ENCODE measurements around the gene TRIM14. TPM values are rescaled to one million over a fixed set of nuclear protein-coding genes. Genes with fewer than 3 reads are reported as not detected.

Gene TRIM14
- total and polyA plus RNA-seq, 2 of the 13 experiments (the other 11 are each of a cell fraction or from before 2014, with no cell fraction given): 9.2 to 13.0 TPM

GRCh38 chr9:98118640-98119601 lies at the start of gene TRIM14 (continued):
- TF ChIP-seq ERF (CRISPR knock-in tag; IDR thresholded peaks at IDR 0.05): no peak; the same call in 1 of the 2 replicates
- TF ChIP-seq MBD4 (IDR thresholded peaks at IDR 0.05; ENCODE audit: borderline replicate concordance, low read length): no peak
- TF ChIP-seq ZNF10 (CRISPR knock-in tag; IDR thresholded peaks at IDR 0.05; ENCODE audit: borderline replicate concordance, low read depth): no peak
- no peak for TF ChIP-seq EED (CRISPR knock-in tag; IDR thresholded peaks at IDR 0.05)
- TF ChIP-seq, protein P1, sequence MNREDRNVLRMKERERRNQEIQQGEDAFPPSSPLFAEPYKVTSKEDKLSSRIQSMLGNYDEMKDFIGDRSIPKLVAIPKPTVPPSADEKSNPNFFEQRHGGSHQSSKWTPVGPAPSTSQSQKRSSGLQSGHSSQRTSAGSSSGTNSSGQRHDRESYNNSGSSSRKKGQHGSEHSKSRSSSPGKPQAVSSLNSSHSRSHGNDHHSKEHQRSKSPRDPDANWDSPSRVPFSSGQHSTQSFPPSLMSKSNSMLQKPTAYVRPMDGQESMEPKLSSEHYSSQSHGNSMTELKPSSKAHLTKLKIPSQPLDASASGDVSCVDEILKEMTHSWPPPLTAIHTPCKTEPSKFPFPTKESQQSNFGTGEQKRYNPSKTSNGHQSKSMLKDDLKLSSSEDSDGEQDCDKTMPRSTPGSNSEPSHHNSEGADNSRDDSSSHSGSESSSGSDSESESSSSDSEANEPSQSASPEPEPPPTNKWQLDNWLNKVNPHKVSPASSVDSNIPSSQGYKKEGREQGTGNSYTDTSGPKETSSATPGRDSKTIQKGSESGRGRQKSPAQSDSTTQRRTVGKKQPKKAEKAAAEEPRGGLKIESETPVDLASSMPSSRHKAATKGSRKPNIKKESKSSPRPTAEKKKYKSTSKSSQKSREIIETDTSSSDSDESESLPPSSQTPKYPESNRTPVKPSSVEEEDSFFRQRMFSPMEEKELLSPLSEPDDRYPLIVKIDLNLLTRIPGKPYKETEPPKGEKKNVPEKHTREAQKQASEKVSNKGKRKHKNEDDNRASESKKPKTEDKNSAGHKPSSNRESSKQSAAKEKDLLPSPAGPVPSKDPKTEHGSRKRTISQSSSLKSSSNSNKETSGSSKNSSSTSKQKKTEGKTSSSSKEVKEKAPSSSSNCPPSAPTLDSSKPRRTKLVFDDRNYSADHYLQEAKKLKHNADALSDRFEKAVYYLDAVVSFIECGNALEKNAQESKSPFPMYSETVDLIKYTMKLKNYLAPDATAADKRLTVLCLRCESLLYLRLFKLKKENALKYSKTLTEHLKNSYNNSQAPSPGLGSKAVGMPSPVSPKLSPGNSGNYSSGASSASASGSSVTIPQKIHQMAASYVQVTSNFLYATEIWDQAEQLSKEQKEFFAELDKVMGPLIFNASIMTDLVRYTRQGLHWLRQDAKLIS (CRISPR knock-in tag; IDR thresholded peaks at IDR 0.05): no peak
- no peak for TF ChIP-seq HOXA7 (CRISPR knock-in tag; IDR thresholded peaks at IDR 0.05)
- peak; percentile 36 for TF ChIP-seq ESRRA (CRISPR knock-in tag; IDR thresholded peaks at IDR 0.05; ENCODE audit: low read depth)
- no peak for TF ChIP-seq ZNF652 (CRISPR knock-in tag; IDR thresholded peaks at IDR 0.05; ENCODE audit: borderline replicate concordance, low read depth)
- peak; percentile 64; the same call in 1 of the 2 replicates for TF ChIP-seq ZNF335 (CRISPR knock-in tag; IDR thresholded peaks at IDR 0.05)
- 0 out of 2 replicates have a peak, but pooled peaks have one; percentile 69 for TF ChIP-seq ZNF44 (CRISPR knock-in tag; IDR thresholded peaks at IDR 0.05)
- no peak for TF ChIP-seq NFIB (CRISPR knock-in tag; IDR thresholded peaks at IDR 0.05; ENCODE audit: borderline replicate concordance)
- TF ChIP-seq HIVEP1 (CRISPR knock-in tag; IDR thresholded peaks at IDR 0.05): 0 out of 2 replicates have a peak, but pooled peaks have one; percentile 26
- TF ChIP-seq, protein P2, sequence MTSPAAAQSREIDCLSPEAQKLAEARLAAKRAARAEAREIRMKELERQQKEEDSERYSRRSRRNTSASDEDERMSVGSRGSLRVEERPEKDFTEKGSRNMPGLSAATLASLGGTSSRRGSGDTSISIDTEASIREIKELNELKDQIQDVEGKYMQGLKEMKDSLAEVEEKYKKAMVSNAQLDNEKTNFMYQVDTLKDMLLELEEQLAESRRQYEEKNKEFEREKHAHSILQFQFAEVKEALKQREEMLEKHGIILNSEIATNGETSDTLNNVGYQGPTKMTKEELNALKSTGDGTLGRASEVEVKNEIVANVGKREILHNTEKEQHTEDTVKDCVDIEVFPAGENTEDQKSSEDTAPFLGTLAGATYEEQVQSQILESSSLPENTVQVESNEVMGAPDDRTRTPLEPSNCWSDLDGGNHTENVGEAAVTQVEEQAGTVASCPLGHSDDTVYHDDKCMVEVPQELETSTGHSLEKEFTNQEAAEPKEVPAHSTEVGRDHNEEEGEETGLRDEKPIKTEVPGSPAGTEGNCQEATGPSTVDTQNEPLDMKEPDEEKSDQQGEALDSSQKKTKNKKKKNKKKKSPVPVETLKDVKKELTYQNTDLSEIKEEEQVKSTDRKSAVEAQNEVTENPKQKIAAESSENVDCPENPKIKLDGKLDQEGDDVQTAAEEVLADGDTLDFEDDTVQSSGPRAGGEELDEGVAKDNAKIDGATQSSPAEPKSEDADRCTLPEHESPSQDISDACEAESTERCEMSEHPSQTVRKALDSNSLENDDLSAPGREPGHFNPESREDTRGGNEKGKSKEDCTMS (CRISPR knock-in tag; conservative IDR thresholded peaks at IDR 0.05): no peak
- TF ChIP-seq JARID2 (CRISPR knock-in tag; IDR thresholded peaks at IDR 0.05; ENCODE audit: insufficient replicate concordance): no peak
- TF ChIP-seq ZBTB49 (CRISPR knock-in tag; IDR thresholded peaks at IDR 0.05; ENCODE audit: borderline replicate concordance): no peak
- peak; percentile 52 for TF ChIP-seq GATAD2A (CRISPR knock-in tag; IDR thresholded peaks at IDR 0.05)
- TF ChIP-seq ZNF333 (CRISPR knock-in tag; IDR thresholded peaks at IDR 0.05; ENCODE audit: borderline replicate concordance): peak; percentile 26; the same call in 1 of the 2 replicates
- peak; percentile 64; the same call in 1 of the 2 replicates for TF ChIP-seq SPEN (CRISPR knock-in tag; IDR thresholded peaks at IDR 0.05; ENCODE audit: low read depth)
- TF ChIP-seq ISL2 (CRISPR knock-in tag; IDR thresholded peaks at IDR 0.05): no peak

All from HepG2 (cell line).